Measurements from ENCODE around the gene SCN2A.
A peak's percentile ranks its signal among the peaks of the same experiment; 100 is the strongest.
"Not testable (repeated sequence)": the region's sequence is repeated elsewhere in the genome, so short reads cannot be mapped to it uniquely, and the experiment has no call there.

SCN2A gene

DNA sequence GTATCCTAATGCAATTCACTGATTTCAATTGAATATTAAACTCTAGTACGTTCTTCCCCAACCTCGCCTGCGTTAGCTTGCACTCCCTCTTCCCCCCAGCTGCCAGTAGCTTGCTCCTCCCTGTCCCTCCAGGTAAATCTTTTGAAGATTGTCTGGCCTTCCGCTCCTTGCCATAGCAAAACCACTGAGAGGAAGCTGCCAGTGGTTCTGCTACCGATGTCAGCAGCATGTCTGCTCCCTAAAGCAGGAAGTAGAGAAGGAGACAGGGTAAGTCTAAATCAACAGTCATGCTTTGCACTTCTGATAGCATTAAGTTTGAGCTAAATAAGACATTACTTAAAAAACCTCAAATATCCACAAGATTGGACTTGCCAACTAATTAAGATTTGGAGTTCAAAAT lies 89.1 kb downstream of the SCN2A start:
- DNase-seq (ENCODE audit: low spot score): no peak

- not testable (repeated sequence) for DNase-seq (ENCODE audit: low spot score)
These were observed 105.1 kb downstream of the SCN2A start for GRCh38 chr2:165344276-165344675.

DNA sequence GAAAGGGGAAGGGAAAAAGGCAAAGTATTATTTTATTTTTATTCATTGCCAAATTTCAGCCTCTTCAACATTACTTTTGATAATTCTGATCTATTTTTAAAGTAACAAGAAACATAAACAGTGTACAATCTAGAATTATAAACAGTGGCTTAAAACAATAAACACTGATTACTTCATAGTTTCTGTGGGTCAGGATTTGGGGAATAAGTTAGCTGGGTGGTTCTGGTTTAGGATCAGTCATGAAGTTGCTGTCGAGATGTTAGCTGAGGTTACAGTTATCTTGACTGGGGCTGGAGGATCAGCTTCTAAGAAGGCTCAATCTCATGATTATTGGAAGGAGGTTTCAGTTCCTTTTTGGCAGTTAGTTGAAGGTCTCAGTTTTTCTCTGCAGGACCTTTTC lies 109.2 kb downstream of the SCN2A start:
- no peak for DNase-seq (ENCODE audit: low spot score)

DNA sequence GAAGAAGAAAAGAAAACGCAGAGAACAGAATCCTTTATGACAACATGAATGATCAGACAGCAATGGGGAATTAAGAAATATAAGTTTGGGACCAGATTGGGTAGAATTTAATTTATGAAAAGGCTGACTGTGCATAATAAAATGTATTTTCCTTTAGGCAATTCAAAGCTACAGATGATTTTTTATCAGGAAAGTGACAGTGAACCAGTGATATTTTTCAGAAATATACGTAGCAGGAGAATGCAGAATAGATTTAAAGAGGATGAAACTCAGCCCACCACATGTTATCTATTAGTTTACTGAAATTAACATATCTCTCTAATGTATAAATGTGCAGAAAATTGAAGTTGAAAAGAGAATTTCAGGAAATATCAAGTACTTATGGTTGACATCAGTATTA lies 110.0 kb downstream of the SCN2A start:
- no peak for DNase-seq (ENCODE audit: low spot score)

DNA sequence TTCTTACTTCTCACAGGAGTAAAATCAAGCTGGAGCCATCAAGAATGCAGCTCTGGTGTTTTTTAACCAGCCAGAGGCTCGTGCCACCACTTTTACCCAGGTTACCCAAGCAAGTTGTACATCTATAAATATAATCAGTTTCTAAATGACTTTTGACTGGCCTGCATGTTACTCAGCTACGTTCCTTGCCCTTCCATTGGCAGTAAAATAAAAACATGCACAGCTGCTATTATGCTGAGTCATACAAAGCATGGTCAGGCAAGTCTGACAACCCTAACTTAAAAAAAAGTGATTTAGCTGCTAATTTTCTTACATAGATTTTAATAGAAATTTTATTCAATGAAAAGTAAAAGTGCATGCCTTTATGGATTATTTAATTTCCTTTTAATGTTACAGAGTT lies 118.5 kb downstream of the SCN2A start:
- peak; percentile 13 for DNase-seq (ENCODE audit: low spot score)

- DNase-seq (ENCODE audit: low spot score): no peak
These were observed 122.3 kb downstream of the SCN2A start for GRCh38 chr2:165361514-165361913.

GRCh38 chr2:165369131-165369897 lies 130.1 kb downstream of the SCN2A start:
- DNase-seq (ENCODE audit: low spot score): no peak

DNA sequence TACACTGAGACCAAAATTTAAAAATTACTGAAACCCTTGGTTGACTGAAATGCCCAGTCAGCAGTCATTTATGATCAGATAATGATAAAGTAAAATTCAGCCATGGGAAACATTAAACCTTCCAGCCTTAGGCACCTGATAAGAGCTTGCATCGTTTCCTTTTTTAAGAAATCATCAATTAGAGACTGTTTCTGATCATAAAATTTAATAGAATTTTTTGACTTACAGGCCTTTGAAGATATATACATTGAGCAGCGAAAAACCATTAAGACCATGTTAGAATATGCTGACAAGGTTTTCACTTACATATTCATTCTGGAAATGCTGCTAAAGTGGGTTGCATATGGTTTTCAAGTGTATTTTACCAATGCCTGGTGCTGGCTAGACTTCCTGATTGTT lies 130.7 kb downstream of the SCN2A start:
- DNase-seq (ENCODE audit: low spot score): no peak

GRCh38 chr2:165371356-165371755 lies 132.1 kb downstream of the SCN2A start:
- no peak for DNase-seq (ENCODE audit: low spot score)

DNA sequence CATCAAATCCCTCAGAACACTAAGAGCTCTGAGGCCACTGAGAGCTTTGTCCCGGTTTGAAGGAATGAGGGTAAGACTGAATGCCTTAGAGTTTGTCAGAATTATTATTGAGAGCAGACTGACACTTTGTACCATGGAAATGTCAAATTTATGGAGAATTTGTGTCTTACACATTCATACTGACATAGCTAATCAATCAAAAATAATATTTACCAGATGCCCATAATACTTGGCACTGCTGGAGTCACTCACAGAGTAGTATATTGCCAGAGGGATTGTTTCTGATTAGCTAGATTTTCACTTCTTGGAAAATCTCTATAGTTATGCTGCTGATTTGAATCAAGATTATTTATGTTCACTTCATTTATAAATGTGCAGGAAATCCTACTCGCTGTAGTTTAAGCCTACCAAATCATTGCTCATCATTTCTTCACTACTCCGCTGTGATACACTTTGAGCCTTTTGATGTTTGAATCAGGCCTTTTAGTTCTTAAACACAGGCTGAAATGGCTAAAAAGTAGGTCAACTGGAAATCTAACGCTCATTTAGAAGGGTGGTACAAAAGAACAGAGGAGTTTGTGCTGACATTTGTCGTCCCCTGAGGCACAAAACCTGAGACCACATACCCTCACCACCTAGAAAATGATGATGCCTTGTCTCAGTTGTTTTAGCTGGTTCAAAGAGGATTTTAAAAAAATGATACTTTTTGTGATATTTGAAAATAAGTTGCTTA lies 134.2 kb downstream of the SCN2A start:
- DNase-seq (ENCODE audit: low spot score): no peak

- DNase-seq (ENCODE audit: low spot score): no peak
These were observed 137.4 kb downstream of the SCN2A start for GRCh38 chr2:165376571-165376975.

GRCh38 chr2:165382362-165382761 lies 143.1 kb downstream of the SCN2A start:
- no peak for DNase-seq (ENCODE audit: low spot score)

- no peak for DNase-seq (ENCODE audit: low spot score)
These were observed 151.7 kb downstream of the SCN2A start for GRCh38 chr2:165390875-165391274.

DNA sequence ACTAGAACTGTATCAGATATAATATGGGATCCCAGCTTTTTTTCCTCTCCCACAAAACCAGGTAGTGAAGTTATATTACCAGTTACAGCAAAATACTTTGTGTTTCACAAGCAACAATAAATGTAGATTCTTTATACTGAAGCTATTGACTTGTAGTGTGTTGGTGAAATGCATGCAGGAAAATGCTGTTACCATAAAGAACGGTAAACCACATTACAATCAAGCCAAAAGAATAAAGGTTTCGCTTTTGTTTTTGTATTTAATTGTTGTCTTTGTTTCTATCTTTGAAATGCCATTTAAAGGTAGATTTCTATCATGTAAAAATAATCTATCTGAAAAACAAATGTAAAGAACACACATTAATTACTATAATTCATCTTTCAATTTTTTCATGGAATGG lies 152.6 kb downstream of the SCN2A start:
- no peak for DNase-seq (ENCODE audit: low spot score)

- not testable (repeated sequence) for DNase-seq (ENCODE audit: low spot score)
These were observed 159.4 kb downstream of the SCN2A start for GRCh38 chr2:165398603-165399002.

DNA sequence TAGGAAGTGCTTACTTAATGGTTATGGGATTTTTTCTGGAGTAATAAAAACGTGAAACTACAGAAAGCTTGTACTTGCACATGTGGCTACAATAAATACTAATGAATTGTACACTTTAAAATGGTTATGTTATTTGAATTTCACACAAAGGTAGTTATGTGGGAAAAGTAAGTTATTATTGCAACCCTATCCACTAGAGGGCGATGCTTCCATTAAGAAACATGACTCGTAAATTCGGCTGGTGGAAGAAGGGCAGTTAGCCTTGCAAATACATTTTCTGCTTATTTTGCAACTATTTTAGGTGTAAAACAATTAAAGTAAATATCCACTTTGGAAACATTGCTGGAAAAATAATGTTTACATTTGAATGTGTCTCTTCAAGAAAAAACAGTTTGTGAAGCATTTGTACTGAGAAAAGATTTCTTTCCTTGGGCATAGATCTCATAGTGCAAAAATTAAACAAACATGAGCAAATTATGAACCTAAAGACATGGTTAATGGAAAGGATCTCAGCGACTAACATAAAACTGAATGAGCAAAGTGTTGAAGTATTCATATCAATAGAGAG lies 162.2 kb downstream of the SCN2A start:
- peak; percentile 70 for DNase-seq (ENCODE audit: low spot score)

GRCh38 chr2:165402162-165402561 lies 162.9 kb downstream of the SCN2A start:
- no peak for DNase-seq (ENCODE audit: low spot score)

- no peak for DNase-seq (ENCODE audit: low spot score)
These were observed 167.0 kb downstream of the SCN2A start for GRCh38 chr2:165406173-165406572.

- DNase-seq (ENCODE audit: low spot score): no peak
These were observed 168.3 kb downstream of the SCN2A start for GRCh38 chr2:165407466-165407865.

DNA sequence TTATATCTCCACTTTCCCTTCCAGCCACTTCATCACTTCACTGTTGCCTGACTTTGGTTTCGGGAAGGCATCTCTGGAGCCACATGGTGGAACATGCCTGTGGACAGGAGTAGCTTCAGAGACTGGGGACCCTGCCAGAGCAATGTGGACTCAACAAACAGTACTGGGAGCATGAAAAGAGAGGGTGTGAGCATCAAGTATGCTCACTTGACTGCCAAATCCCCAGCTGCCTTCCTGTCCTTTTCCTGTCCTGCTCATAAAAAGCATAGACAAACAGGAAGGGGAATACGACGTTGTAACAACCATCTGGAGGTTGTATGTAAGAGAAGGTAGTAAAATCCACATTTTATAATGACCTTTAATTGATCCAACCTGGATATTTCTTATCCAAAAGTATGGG lies 169.0 kb downstream of the SCN2A start:
- DNase-seq (ENCODE audit: low spot score): no peak

DNA sequence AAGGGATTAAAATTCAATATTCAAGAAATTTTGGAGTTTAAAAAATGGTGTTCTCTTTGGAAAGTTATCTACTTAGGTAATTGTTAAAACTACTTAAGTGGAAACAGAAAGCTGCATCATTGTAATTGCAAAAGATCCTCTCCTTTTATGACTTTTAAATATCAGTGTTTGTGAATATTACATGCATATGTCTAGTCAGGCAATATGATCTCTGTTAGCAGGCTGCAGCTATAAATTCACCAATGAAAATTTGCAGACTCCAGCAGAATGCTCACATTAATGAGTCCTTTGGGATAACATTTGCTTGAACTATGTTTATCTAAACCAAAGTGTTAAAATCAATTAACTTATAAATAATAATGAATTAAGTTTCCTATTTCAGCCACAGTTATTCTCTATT lies 171.1 kb downstream of the SCN2A start:
- no peak for DNase-seq (ENCODE audit: low spot score)

- DNase-seq (ENCODE audit: low spot score): no peak
These were observed 175.0 kb downstream of the SCN2A start for GRCh38 chr2:165414187-165414586.

DNA sequence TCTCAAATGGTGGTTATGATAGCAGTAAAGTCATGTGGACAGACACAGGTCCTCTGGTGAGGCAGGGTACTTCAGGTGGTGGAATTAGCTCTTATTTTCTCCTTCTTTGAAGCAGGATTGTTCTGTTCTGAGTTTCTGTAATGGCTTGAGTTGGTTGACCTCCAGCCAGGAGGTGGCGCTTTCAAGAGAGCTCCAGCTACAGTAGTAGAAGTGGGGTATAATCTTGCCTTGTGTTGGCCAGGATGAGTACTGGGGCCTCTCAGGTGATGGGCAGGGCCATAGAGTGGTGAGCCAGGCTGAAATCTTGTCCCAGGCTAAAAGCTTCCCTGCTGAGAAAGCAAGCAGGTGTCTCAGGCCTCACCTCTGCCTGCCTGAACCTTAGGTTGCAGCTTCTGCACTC lies 177.8 kb downstream of the SCN2A start:
- DNase-seq (ENCODE audit: low spot score): no peak
